MM.1S (cell line): ENCODE measurements around the gene MDFI.

Experiments used
- DNase-seq: peaks from one replicate; pipeline ENCODE4 v3.0.0-alpha.2; 2015
- H2AFZ ChIP-seq: fragments of 300-600 bp; sonication (generic); 2 replicates; pipeline ENCODE4 v1.6.0; 2016; ENCODE audit warnings: antibody characterized with exemption, low read length
- H3F3A ChIP-seq: fragments of 300-600 bp; sonication (generic); 2 replicates; pipeline ENCODE4 v1.6.1; 2016; ENCODE audit warnings: mild to moderate bottlenecking, antibody characterized with exemption, low read length, moderate library complexity, mixed read lengths; ENCODE audit not compliant: insufficient read depth
- H3K27ac ChIP-seq: fragments of 300-600 bp; sonication (generic); 2 replicates; pipeline ENCODE4 v1.5.1; 2016; ENCODE audit warnings: mild to moderate bottlenecking, low read length
- H3K27me3 ChIP-seq: fragments of 300-600 bp; sonication (generic); replicated peaks from 2 replicates; pipeline ENCODE4 v1.6.0; 2016; ENCODE audit warnings: low read length; ENCODE audit not compliant: insufficient read depth
- H3K36me3 ChIP-seq: fragments of 300-600 bp; sonication (generic); replicated peaks from 2 replicates; pipeline ENCODE4 v1.6.1; 2016; ENCODE audit warnings: mild to moderate bottlenecking, low read length, mixed read lengths; ENCODE audit not compliant: insufficient read depth
- H3K4me1 ChIP-seq: fragments of 300-600 bp; sonication (generic); 2 replicates; pipeline ENCODE4 v1.6.1; 2016; ENCODE audit warnings: low read length, mixed read lengths
- H3K4me2 ChIP-seq: fragments of 300-600 bp; sonication (generic); 2 replicates; pipeline ENCODE4 v1.6.0; 2016; ENCODE audit warnings: low read depth, low read length
- H3K4me3 ChIP-seq: fragments of 300-600 bp; sonication (generic); 2 replicates; pipeline ENCODE4 v1.5.1; 2016; ENCODE audit warnings: low read length, mixed read lengths
- H3K79me2 ChIP-seq: fragments of 300-600 bp; sonication (generic); 2 replicates; pipeline ENCODE4 v1.6.1; 2016; ENCODE audit warnings: mixed run types, low read length, mixed read lengths
- H3K9ac ChIP-seq: fragments of 300-600 bp; sonication (generic); 2 replicates; pipeline ENCODE4 v1.6.1; 2016; ENCODE audit warnings: low read length, mixed read lengths
- H3K9me2 ChIP-seq: fragments of 300-600 bp; sonication (generic); replicated peaks from 2 replicates; pipeline ENCODE4 v1.6.1; 2016; ENCODE audit warnings: mild to moderate bottlenecking, low read length, mixed read lengths; ENCODE audit not compliant: insufficient read depth
- H3K9me3 ChIP-seq: fragments of 300-600 bp; sonication (generic); replicated peaks from 2 replicates; pipeline ENCODE4 v1.6.1; 2016; ENCODE audit warnings: mild to moderate bottlenecking, low read length, mixed read lengths; ENCODE audit not compliant: insufficient read depth
- H4K20me1 ChIP-seq: fragments of 300-600 bp; sonication (generic); 2 replicates; pipeline ENCODE4 v1.6.1; 2016; ENCODE audit warnings: mild to moderate bottlenecking, low read length, moderate library complexity, mixed read lengths; ENCODE audit not compliant: insufficient read depth
- CTCF ChIP-seq: fragments of 300-600 bp; sonication (generic); IDR thresholded peaks from 2 replicates; pipeline ENCODE4 v1.5.1; 2016; ENCODE audit warnings: antibody characterized with exemption, low read length, mixed read lengths
- EZH2 ChIP-seq: fragments of 300-600 bp; sonication (generic); optimal IDR thresholded peaks from 2 replicates; pipeline ENCODE3; 2017; ENCODE audit warnings: low read depth, mild to moderate bottlenecking, antibody characterized with exemption, low read length, mixed read lengths
- EZH2phosphoT487 ChIP-seq: fragments of 300-600 bp; sonication (generic); IDR thresholded peaks from 2 replicates; pipeline ENCODE4 v1.6.1; 2018; ENCODE audit warnings: antibody characterized with exemption, low read length

The MDFI gene

DNA sequence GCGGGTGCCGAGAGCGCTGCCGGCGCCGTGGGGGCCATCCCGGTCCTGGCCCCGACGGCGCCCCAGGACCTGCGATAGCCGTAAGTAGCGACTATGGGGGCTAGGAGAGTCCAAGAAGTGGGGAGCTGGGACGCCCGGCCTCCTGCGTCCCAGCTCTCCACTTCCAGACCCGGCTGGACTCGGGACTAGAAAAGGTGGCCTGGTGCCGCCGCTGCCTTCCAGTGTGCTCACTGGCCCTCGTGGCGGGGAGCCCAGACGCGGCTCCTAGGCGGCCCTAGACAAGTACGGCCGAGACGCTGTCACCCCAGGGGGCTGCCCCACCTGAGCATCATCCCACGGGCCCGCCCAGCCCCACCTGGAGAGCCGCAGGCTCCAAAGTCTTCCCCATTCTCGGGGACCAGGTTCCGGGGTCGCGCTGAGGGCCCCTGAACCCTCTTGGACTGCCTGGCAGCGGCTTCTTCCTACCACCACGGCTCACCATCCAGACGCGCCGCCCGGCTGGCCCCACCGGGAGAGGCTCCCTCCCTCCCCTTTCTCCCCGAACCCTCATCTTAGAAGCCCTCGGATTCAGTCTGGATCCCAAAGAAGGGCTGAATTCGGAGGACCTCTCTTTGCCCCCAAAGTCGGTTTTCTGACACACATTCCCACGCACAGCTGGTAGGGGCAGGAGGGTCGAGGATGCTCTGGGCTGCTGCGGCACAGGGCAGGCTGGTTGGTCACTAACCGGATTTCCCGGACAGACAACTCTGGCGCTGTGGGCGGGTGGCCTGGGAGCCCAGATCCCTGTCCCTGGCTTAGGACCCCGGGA is 870 bp upstream of the MDFI start:
- Histone ChIP-seq H3K9me2 (no peaks in the 10 kb centered on the region), H3K4me1 (no peaks in the 10 kb centered on the region), H3K9ac (no peak overlapping the region), H2AFZ (no peak overlapping the region), H4K20me1 (no peaks in the 10 kb centered on the region), H3K27me3 (peaks cover 93% of the 10 kb centered on the region), H3K36me3 (no peaks in the 10 kb centered on the region), H3K9me3 (no peaks in the 10 kb centered on the region), H3K4me2 (no peak overlapping the region), H3K79me2 (no peaks in the 10 kb centered on the region), H3F3A (no peaks in the 10 kb centered on the region), H3K4me3 (no peak overlapping the region), H3K27ac (no peak overlapping the region)
- TF ChIP-seq CTCF (no peak), EZH2phosphoT487 (no peak), EZH2 (no peak)
- no peak for DNase-seq

GRCh38 chr6:41638935-41639808 is 904 bp downstream of the MDFI start:
- no peaks in the 10 kb centered on the region for H4K20me1 ChIP-seq
- H3K27me3 ChIP-seq = peaks cover 90% of the 10 kb centered on the region
- no peaks in the 10 kb centered on the region for H3F3A ChIP-seq
- no peaks in the 10 kb centered on the region for H3K9me3 ChIP-seq
- no peaks in the 10 kb centered on the region for H3K36me3 ChIP-seq
- no peaks in the 10 kb centered on the region for H3K9me2 ChIP-seq
- no peak for DNase-seq
- H3K9ac ChIP-seq = no peak overlapping the region
- H2AFZ ChIP-seq = no peak overlapping the region
- H3K79me2 ChIP-seq = no peaks in the 10 kb centered on the region
- no peak overlapping the region for H3K27ac ChIP-seq
- no peak overlapping the region for H3K4me3 ChIP-seq
- H3K4me2 ChIP-seq = no peak overlapping the region
- H3K4me1 ChIP-seq = no peaks in the 10 kb centered on the region
- TF ChIP-seq CTCF (no peak), EZH2 (no peak)

DNA sequence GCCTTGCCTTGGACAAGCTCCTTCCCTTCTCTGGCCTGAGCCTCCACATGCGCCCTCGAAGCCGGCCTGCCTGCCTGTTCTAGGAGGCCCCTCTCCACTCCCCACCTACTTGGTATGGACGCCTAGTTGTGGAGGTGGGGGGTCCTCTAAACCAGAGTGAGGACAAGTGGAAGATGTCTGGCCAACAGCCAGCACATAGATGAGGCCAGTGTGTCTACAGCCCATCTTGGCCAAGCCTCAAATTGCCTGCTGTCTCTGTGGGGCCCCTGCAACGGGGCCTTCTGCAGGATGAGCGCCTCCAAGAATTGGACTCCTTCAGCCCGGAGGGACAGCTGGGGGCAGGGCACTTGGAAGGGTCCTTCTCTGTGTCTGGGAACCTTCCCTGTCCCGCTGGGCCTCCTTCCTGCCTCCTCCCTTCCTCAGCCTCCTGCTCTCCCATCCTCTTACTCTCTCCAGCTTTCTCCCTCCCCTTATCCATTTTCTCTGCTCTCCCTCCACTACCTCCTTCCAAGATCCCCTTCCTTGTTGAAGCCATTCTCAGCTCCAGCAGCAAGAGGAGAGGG is 1.6 kb downstream of the MDFI start:
- Histone ChIP-seq H3K36me3 (no peaks in the 10 kb centered on the region), H3K27ac (no peak overlapping the region), H3K9ac (no peak overlapping the region), H3K4me3 (no peak overlapping the region), H2AFZ (no peak overlapping the region), H3K27me3 (peaks cover 91% of the 10 kb centered on the region), H3F3A (no peaks in the 10 kb centered on the region), H3K4me1 (no peaks in the 10 kb centered on the region), H3K9me3 (no peaks in the 10 kb centered on the region), H4K20me1 (no peaks in the 10 kb centered on the region), H3K79me2 (no peaks in the 10 kb centered on the region), H3K4me2 (no peak overlapping the region), H3K9me2 (no peaks in the 10 kb centered on the region)
- no peak for DNase-seq
- TF ChIP-seq EZH2 (no peak), EZH2phosphoT487 (no peak), CTCF (no peak)
